Measurements from ENCODE around the gene DPT. TPM values are rescaled to one million over a fixed set of nuclear protein-coding genes. Genes with fewer than 3 reads are reported as not detected.

Gene DPT
- total RNA-seq, 1 experiment from 2014 or later = not detected

DNA sequence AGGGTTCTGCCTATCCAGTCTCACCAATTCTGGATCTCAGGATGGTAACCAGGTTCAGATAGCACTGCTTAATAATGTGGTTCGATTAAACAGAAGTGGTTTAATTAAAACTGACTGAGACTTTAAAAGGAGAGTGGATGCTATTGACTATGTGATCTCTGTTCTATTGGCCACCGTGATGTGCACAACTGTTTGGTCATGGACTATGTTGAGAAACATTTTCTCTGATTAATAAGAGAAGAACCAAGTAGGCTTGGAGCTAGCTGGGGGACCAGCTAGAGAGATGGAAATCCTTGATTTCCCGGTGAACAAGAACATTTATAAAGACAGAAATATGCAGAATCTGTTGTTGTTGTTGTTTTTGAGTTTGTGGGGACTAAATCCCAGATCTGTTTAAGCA lies 36.5 kb downstream of the DPT start (continued):
- TF ChIP-seq, protein P1, sequence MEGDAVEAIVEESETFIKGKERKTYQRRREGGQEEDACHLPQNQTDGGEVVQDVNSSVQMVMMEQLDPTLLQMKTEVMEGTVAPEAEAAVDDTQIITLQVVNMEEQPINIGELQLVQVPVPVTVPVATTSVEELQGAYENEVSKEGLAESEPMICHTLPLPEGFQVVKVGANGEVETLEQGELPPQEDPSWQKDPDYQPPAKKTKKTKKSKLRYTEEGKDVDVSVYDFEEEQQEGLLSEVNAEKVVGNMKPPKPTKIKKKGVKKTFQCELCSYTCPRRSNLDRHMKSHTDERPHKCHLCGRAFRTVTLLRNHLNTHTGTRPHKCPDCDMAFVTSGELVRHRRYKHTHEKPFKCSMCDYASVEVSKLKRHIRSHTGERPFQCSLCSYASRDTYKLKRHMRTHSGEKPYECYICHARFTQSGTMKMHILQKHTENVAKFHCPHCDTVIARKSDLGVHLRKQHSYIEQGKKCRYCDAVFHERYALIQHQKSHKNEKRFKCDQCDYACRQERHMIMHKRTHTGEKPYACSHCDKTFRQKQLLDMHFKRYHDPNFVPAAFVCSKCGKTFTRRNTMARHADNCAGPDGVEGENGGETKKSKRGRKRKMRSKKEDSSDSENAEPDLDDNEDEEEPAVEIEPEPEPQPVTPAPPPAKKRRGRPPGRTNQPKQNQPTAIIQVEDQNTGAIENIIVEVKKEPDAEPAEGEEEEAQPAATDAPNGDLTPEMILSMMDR (IDR thresholded peaks at IDR 0.05 in 2 of 3, conservative IDR thresholded peaks at IDR 0.05 in 1 of 3; ENCODE audit: borderline replicate concordance in 1 of 3, insufficient read depth in 1 of 3, low read depth in 2 of 3, low read length in 2 of 3) = no peak
- TF ChIP-seq, protein P2, sequence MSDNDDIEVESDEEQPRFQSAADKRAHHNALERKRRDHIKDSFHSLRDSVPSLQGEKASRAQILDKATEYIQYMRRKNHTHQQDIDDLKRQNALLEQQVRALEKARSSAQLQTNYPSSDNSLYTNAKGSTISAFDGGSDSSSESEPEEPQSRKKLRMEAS (IDR thresholded peaks at IDR 0.05) = no peak
- TF ChIP-seq EZH2 (IDR thresholded peaks at IDR 0.05) (no peak), POLR2AphosphoS5 (IDR thresholded peaks at IDR 0.05; ENCODE audit: low read depth, low read length) (no peak), RAD21 (IDR thresholded peaks at IDR 0.05; ENCODE audit: low read depth) (no peak), POLR2A (IDR thresholded peaks at IDR 0.05; ENCODE audit: borderline replicate concordance, extremely low read depth, insufficient read depth, insufficient read length) (no peak), ELF1 (IDR thresholded peaks at IDR 0.05; ENCODE audit: borderline replicate concordance, low read depth) (no peak)
- TF ChIP-seq, protein P3, sequence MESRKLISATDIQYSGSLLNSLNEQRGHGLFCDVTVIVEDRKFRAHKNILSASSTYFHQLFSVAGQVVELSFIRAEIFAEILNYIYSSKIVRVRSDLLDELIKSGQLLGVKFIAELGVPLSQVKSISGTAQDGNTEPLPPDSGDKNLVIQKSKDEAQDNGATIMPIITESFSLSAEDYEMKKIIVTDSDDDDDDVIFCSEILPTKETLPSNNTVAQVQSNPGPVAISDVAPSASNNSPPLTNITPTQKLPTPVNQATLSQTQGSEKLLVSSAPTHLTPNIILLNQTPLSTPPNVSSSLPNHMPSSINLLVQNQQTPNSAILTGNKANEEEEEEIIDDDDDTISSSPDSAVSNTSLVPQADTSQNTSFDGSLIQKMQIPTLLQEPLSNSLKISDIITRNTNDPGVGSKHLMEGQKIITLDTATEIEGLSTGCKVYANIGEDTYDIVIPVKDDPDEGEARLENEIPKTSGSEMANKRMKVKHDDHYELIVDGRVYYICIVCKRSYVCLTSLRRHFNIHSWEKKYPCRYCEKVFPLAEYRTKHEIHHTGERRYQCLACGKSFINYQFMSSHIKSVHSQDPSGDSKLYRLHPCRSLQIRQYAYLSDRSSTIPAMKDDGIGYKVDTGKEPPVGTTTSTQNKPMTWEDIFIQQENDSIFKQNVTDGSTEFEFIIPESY (IDR thresholded peaks at IDR 0.05; ENCODE audit: extremely low read depth, insufficient replicate concordance, low read length) = no peak

DNA sequence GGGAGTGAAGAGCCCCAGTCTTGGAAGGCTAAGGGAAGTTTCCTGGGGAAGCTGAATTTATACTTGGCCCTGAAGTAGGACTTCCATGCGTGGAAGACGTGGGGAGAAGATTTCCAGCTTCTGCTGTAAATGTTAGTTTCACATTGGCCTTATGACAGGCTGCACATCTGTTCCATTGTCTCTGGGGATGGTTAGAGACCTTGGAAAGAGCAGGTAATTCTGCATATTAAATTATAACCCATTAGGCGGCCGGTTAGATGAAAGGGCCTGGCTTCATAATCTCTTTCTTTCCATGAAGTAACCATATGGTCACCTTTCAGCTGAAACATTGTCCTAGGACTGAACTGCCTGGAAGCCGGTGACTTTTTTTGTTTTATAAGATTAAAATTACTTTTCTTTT lies 37.5 kb downstream of the DPT start:
- DNase-seq (ENCODE audit: low read depth, low spot score) (no peak), ATAC-seq (no peak)
- H3K9me2 ChIP-seq (ENCODE audit: insufficient read depth) = no peaks in the 10 kb centered on the region
- ChIA-PET RAD21 (ENCODE audit: low non-redundant PET in 1 of 2, low total read pairs in 2 of 2, uncharacterized antibody in 2 of 2, unreplicated experiment in 2 of 2) (no interaction called here), CTCF (no interaction called here), POLR2A (no interaction called here)
- no peak for TF ChIP-seq YY1 (IDR thresholded peaks at IDR 0.05; ENCODE audit: extremely low read depth, insufficient replicate concordance, low read depth, low read length)
- no peak overlapping the region for H2AFZ ChIP-seq (ENCODE audit: low read depth, low read length, poor library complexity, severe bottlenecking)
- H3K36me3 ChIP-seq (ENCODE audit: control insufficient read depth in 1 of 2, insufficient read depth in 2 of 2, low read length in 2 of 2) = no peaks in the 10 kb centered on the region
- no peaks in the 10 kb centered on the region for H3K27me3 ChIP-seq (ENCODE audit: insufficient read depth, low read length)
- no peak overlapping the region for H3K9ac ChIP-seq (ENCODE audit: low read length)
- no peaks in the 10 kb centered on the region for H3K79me2 ChIP-seq (ENCODE audit: insufficient read depth, low read length)
- no peak overlapping the region for H3K4me3 ChIP-seq (replicated peaks in 1 of 2; ENCODE audit: low read depth in 1 of 2, low read length in 2 of 2)
- no TSS peak for BruUV-seq (replicated peaks)
- H3K9me3 ChIP-seq (ENCODE audit: control insufficient read depth in 1 of 2, insufficient read depth in 1 of 2, low read depth in 1 of 2, low read length in 2 of 2) = no peaks in the 10 kb centered on the region
- no peaks in the 10 kb centered on the region for H3K4me1 ChIP-seq (ENCODE audit: control insufficient read depth in 1 of 2, insufficient read depth in 2 of 2, low read length in 2 of 2)
- no peak overlapping the region for H3K27ac ChIP-seq (ENCODE audit: low read depth, low read length)
- no peaks in the 10 kb centered on the region for H4K20me1 ChIP-seq (ENCODE audit: insufficient read depth)
- intact Hi-C loops (cut with micrococcal nuclease) = no loop called here
- H3K4me2 ChIP-seq (ENCODE audit: low read length) = no peak overlapping the region

Measured in HCT116 (cell line).